CD4-positive, alpha-beta T cell treated with Interleukin-12 subunit alpha and Interleukin-12 subunit beta, for 1 hour (primary cell): ENCODE measurements around the gene ZBED4.

Experiments
- DNase-seq: peaks from one replicate; pipeline ENCODE4 v3.0.0-alpha.2; 2020

Gene ZBED4

GRCh38 chr22:49925525-49926128 is 72.0 kb downstream of the ZBED4 start:
- DNase-seq, result peak; percentile 87

- DNase-seq, result no peak
Observed at GRCh38 chr22:49926916-49927315, 73.3 kb downstream of the ZBED4 start.

DNA sequence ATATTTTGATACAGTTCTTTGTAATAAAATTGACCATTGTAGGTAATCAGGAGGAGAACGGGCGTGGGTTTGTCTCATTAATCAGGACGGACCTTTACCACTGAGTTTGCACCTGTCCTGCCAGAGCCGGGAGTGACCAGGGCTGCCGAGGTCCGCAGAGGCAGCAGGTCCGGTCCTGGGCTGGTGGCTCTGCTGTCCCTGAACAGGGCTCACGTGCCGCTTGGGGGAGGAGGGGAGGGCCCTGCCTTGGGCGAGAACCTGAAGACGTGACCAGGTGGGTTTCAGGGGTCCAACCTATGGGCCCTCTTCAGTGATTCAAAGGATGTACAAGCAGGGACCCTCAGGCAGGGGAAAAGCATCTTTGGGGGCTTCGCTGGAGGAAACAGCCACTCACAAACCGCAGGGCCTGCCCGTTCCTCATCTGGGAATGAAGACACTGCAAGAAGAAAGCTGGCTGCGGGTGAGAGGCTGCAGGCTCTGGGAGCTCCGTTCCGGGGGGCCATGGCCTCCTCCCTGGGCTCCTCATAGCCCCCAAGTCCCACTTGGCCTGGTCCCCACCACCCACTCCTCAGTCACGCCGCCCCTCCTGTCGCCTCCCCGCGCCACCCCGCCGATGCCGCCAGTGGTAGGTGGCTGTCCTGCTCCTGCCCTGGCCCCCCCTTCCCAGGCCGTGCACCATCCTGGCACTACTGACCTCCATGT is 74.0 kb downstream of the ZBED4 start:
- DNase-seq, result no peak

DNA sequence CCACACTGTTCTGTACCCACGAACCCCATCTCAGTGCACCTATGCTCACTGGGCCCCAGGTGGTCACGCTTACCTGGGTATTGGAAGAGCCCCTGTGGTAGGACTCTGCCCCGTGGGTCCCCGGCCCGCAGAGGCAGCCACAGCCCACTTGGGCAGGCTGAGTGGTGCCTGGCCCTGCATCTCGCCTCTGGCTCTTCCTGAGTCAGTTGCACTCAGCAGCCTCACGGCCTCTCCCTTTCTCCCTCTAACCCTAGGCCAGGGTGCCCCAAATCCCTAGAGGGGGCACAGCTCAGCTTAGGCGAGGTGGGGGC is 74.5 kb downstream of the ZBED4 start:
- DNase-seq, result no peak

DNA sequence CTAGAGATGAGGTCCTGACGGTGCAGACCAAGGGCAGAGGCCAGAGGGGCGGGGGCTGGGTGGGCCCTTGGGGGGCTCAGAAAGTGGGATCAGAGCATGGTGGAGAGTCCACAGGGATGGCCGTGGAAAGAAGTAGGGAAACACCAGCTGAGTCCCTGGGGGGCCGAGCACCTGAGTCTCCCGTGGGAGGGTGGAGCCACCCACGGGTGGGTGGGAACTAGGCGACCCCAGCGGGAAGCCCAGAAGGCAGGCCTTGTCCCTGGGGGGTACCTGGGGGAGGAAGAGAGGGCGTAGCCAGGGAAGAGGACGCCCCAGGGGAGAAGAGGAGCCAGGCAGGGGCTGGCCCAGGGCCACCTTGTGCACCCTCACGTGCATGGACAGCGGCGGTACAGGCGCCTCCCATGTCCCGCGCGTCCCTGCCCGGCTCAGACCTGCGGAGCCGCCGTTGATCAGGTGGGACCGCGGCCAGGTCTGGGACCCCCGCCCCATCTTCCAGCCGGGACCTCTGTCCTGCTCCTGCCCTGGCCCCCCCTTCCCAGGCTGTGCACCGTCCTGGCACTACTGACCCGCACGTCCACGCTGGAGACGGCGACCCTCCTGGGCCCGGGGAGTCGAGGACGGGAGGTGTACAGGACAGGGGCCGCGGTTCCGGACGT is 75.0 kb downstream of the ZBED4 start:
- no peak for DNase-seq

GRCh38 chr22:49929211-49929979 is 75.8 kb downstream of the ZBED4 start:
- peak; percentile 81 for DNase-seq

DNA sequence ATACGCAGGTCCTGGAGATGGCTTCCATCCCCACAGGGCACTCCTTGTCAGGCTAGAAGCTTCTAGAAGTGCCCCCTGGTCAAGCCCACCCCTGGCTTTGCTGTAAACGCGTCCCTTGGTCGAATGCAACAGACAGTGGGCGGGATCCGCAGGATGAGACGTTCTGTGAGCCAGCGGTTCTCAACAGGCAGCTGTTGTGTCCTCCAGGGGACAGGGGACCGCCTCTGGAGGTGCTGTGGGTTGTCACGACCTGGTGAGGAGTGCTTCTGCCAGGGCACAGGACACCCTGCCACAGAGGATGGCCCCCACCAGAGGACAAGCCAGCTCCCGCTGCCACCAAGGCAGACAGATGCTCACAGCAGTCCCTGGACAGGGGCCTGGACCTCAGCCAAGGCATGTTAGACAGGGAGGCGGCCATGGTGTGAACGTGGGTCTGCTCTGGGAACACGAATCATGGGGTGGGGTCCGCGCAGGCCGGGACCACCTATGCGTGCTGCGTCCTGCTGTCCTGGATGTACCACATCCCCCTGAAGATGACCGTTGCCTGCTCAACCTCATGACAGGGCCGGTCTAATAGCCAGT is 76.4 kb downstream of the ZBED4 start:
- DNase-seq, result no peak

GRCh38 chr22:49930596-49931412 is 77.2 kb downstream of the ZBED4 start:
- DNase-seq, result peak; percentile 71

DNA sequence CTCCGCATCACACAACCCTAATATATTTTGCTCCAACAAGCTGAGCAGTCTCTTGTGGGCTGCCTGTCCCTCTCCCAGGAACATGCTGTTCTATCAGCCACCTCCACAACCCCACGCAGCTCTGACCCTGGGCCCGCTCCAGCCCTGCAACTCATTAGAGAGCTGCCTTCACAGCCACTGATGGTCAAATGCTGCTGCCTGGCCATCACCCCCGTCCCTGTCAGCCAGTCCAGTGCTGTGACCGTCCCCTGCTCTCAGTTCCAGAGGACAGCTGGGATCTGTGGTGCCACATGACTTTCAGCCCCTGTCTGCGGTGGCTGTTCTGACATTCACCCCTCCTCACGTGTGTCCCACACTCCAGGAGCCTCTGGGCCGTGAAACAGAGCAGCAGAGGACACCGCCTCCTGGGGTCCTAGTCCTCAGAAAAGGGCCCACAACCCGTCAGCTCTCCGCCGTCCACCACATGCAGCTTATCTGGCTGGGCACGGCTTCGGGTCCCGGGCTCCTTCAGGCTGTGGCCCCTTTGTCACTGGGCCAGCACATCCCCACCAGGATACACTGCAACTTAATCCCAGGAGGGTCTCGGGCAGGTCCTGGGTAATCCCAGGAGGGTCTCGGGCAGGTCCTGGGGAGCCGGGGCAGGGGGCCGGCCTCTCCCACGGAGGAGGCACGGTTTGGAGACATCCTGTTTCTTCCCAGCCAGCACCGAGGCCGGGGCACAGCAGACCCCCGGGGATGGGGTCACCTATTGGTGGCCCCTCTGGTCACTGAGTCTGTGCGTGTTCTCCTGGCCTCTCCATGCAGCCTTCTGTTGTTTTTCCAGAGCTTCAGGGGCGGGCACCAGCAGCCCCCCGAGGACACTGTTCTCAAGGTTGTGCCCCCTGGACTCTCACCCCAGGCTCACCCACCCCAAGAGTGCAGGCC is 79.9 kb downstream of the ZBED4 start:
- no peak for DNase-seq

- DNase-seq, result peak; percentile 55
Observed at GRCh38 chr22:49934160-49934890, 80.7 kb downstream of the ZBED4 start.

GRCh38 chr22:49934891-49935557 is 81.4 kb downstream of the ZBED4 start:
- DNase-seq, result peak; percentile 92

- no peak for DNase-seq
Observed at GRCh38 chr22:49935561-49935960, 81.9 kb downstream of the ZBED4 start.

DNA sequence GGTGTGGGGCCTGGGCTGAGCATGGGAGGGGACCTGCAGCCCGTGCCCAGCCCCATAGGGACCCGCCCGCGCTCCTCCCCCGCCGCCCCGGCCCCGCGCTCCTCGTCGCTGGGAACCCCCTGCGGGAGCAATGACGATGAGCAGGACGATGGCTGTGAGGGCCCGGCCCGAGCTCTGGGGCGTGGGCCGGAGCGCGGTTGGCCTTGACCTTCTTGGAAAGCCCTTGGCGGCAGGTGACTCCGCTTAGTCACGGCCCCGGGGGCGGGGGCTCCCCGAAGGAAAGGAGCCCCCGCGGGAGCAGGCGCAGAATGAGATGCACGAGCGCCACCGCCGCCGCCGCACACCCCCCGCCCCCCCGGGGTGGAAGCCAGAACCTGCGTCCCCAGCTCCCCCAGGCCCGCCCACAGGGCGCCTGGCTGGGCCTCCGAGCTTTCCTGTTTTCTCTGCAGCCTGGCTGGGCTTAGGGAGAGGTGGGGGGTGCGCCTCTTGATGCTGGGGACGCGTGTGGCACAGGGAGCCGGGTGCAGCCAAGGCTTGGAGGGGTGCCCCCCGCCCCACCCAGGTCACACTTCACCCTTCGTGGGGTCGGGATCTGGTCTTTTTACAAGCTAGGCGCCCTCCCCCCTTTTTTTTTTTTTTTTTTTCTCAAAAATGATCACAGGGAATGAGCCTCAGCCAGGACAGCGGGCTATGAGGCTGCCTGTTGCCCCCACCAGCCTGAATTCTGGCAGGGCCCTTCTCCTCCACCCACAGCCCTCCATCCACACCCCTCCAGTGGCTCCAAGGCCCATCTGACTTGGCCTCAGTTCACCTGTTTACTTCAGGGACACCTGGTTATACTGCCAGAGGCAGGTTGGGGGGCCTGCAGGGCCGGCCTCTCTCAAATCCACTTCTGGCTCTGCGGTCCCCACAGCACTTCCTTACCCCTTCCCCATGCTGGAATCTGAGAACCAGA is 82.7 kb downstream of the ZBED4 start:
- peak; percentile 94 for DNase-seq

GRCh38 chr22:49936973-49937757 is 83.5 kb downstream of the ZBED4 start:
- DNase-seq, result no peak

DNA sequence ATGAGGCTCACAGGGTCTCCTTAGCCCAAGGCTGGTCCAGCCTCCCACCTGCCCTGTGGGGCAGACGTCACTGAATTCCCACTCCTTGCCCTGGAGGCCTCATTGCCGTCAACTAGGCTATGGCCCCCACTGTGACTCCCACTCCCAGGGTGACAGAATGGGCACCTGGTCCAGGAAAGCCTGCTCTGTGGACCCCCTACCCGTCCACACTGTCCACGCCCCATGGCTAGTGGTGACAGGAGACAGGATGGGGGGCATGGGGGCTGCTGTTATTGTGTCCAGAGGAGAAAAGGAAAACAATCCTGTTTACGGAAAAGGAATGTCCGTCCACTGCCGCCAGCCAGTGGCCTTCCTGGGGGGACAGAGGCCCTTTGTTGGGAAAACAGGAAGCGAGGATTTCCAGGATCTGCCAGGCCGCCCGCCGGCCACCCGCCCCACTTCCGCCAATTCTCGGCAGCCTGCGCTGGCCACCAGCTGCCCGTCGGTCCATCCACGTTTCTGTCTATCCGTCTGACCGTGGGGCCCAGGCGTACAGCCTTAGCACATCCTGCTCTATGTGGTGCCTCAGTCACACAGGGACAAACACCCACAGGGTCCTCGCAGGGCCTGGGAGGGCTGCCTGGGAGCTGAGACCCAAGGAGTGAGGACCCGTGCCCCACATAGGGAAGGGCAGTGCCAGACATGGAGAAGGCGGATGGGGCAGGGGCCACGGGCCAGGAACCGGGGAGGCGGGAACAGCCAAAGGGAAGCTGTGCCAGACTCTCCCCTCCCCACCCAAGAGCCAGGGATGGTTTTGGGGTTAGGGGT is 84.3 kb downstream of the ZBED4 start:
- DNase-seq, result no peak

GRCh38 chr22:49938565-49939136 is 85.0 kb downstream of the ZBED4 start:
- no peak for DNase-seq
